ENCODE data around the gene DMAC2. TPM values are rescaled to one million over a fixed set of nuclear protein-coding genes. Genes with fewer than 3 reads are reported as not detected.

DMAC2 gene
- total RNA-seq, 1 donor from 2014 or later, result 21.2 TPM

- peaks cover 6 to 14% of the 10 kb centered on the region in 2 donors for H3K4me1 ChIP-seq
- DNase-seq (ENCODE audit: low spot score in 2 of 2), result no peak
- H3K4me3 ChIP-seq, result no peak overlapping the region
- TF ChIP-seq, protein P1, sequence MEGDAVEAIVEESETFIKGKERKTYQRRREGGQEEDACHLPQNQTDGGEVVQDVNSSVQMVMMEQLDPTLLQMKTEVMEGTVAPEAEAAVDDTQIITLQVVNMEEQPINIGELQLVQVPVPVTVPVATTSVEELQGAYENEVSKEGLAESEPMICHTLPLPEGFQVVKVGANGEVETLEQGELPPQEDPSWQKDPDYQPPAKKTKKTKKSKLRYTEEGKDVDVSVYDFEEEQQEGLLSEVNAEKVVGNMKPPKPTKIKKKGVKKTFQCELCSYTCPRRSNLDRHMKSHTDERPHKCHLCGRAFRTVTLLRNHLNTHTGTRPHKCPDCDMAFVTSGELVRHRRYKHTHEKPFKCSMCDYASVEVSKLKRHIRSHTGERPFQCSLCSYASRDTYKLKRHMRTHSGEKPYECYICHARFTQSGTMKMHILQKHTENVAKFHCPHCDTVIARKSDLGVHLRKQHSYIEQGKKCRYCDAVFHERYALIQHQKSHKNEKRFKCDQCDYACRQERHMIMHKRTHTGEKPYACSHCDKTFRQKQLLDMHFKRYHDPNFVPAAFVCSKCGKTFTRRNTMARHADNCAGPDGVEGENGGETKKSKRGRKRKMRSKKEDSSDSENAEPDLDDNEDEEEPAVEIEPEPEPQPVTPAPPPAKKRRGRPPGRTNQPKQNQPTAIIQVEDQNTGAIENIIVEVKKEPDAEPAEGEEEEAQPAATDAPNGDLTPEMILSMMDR (IDR thresholded peaks at IDR 0.05), result peak in 1 of 3 experiments; percentile 15
- H3K27me3 ChIP-seq, result no peaks in the 10 kb centered on the region
- intact Hi-C loops (cut with DNase I), result loop anchor here (10.0 kb wide), 1 partner anchor 643 kb away; the partner anchor contains the start of genes GRIK5 and ZNF574
- H3K36me3 ChIP-seq, result peaks cover 25 to 46% of the 10 kb centered on the region in 2 donors
- no peaks in the 10 kb centered on the region for H3K9me3 ChIP-seq
- H3K27ac ChIP-seq, result no peak overlapping the region
Observed at GRCh38 chr19:41431426-41432386, 8.0 kb downstream of the DMAC2 start.

- H3K36me3 ChIP-seq, result peaks cover 22 to 38% of the 10 kb centered on the region in 2 donors
- TF ChIP-seq, protein P1 (IDR thresholded peaks at IDR 0.05), result no peak
- H3K4me3 ChIP-seq, result no peak overlapping the region
- no peaks in the 10 kb centered on the region for H3K27me3 ChIP-seq
- H3K27ac ChIP-seq, result no peak overlapping the region
- intact Hi-C loops (cut with DNase I), result loop anchor here (10.0 kb wide), 1 partner anchor 644 kb away; the partner anchor contains the start of genes GRIK5 and ZNF574
- H3K4me1 ChIP-seq, result peaks cover 9 to 21% of the 10 kb centered on the region in 2 donors
- H3K9me3 ChIP-seq, result no peaks in the 10 kb centered on the region
- DNase-seq (ENCODE audit: low spot score in 2 of 2), result no peak
Observed at GRCh38 chr19:41430922-41431321, 8.8 kb downstream of the DMAC2 start.

DNA sequence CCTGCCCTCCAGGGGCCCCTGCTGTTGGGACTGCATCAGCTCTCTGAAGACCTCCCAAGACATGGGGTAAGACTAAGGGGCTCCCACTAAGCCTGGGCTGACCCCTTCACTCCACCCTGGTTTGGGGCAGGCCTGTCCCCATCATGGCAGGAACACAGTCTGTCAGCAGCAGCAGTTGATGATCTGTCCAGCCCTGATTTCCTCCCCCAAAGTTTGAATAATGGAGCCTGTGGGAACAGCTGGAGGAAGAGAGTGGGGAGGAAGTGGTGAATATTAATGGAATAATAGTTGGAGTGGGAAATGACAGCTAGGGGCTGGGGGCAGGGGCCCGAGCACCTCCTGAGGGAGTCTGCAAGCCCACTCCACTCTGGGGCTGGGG, 11.2 kb downstream of the DMAC2 start:
- TF ChIP-seq, protein P1 (IDR thresholded peaks at IDR 0.05), result no peak
- intact Hi-C loops (cut with DNase I), result loop anchor here (5.0 kb wide), 1 partner anchor 106 kb away; no protein-coding TSS in a partner anchor
- no peak for DNase-seq (ENCODE audit: low spot score in 2 of 2)
- Histone ChIP-seq H3K9me3 (no peaks in the 10 kb centered on the region), H3K27ac (peak overlapping the region; percentile 79 to 89), H3K4me3 (peak overlapping the region; percentile 48 to 80), H3K4me1 (peaks cover 9 to 21% of the 10 kb centered on the region in 2 donors), H3K27me3 (no peaks in the 10 kb centered on the region), H3K36me3 (peaks cover 33 to 47% of the 10 kb centered on the region in 2 donors)

DNA sequence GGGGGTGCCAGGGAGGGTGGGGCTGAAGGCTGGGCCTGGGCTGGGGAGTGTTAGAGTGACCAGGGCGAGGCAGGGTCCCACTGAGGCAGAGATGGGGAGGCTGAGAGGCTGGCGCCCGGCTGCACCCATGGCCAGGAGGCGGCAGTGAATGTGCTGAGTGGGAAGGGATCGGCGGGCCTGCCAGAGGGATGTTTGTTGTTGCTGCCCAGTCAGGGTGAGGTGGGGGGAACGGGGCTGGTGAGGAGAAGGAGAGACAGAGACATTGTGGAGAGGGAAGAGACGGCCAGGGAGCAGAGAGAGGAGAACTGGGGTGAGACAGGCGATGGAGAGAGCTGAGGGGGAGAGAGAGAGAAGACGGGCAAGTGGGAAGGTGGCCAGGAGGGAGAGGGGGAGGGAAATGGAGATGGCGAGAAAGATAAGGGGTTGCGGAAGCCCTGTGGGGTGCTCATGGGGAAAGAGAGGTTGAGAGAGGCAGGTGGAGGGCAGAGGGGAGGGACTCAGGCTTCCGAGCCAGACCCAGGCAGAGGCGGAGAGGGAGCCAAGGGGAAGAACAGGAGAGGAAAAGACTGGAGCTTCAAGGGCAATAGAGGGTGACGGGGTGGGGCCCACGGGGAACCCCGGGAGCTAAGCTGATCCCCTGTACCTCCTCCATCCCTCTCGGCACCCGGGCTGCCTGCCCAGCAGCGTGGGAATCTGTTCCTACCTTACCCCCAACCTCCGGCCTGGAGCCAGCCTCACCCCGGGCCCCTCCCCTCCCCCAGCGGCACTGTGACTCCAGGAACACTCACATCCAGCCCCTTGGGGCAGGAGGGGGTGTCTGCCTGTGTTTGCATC, 11.8 kb downstream of the DMAC2 start:
- no peak for DNase-seq (ENCODE audit: low spot score in 2 of 2)
- peaks cover 31 to 47% of the 10 kb centered on the region in 2 donors for H3K36me3 ChIP-seq
- peaks cover 9 to 21% of the 10 kb centered on the region in 2 donors for H3K4me1 ChIP-seq
- peak overlapping the region; percentile 79 to 89 for H3K27ac ChIP-seq
- intact Hi-C loops (cut with DNase I), result loop anchor here (1.0 to 5.0 kb wide), 3 partner anchors 11 to 106 kb away; partner anchors contain the start of genes BCKDHA, DMAC2 and EXOSC5
- peak overlapping the region; percentile 48 to 80 for H3K4me3 ChIP-seq
- TF ChIP-seq, protein P1 (IDR thresholded peaks at IDR 0.05), result no peak
- H3K27me3 ChIP-seq, result no peaks in the 10 kb centered on the region
- no peaks in the 10 kb centered on the region for H3K9me3 ChIP-seq

- TF ChIP-seq, protein P1 (IDR thresholded peaks at IDR 0.05), result no peak
- intact Hi-C loops (cut with DNase I), result loop anchor here (1.0 to 5.0 kb wide), 3 partner anchors 12 to 105 kb away; partner anchors contain the start of genes BCKDHA, DMAC2 and EXOSC5
- peak; percentile 36 to 91 for DNase-seq (ENCODE audit: low spot score in 2 of 2)
- no peaks in the 10 kb centered on the region for H3K27me3 ChIP-seq
- H3K9me3 ChIP-seq, result no peaks in the 10 kb centered on the region
- peaks cover 9 to 21% of the 10 kb centered on the region in 2 donors for H3K4me1 ChIP-seq
- peak within 1 kb of the TSS; percentile 79 to 89 for H3K27ac ChIP-seq
- peaks cover 29 to 48% of the 10 kb centered on the region in 2 donors for H3K36me3 ChIP-seq
- H3K4me3 ChIP-seq, result peak within 1 kb of the TSS; percentile 48 to 80
Observed at GRCh38 chr19:41426952-41427646, 12.6 kb downstream of the DMAC2 start, which contains the start of gene B3GNT8. TSS of gene B3GNT8 (minus strand) at chr19:41427374. CDS start at chr19:41426778, 596 bp downstream.
